Thoracic aorta (tissue), 2 donors: ENCODE measurements around the gene FBXW4. TPM values are rescaled to one million over a fixed set of nuclear protein-coding genes. Genes with fewer than 3 reads are reported as not detected.

ENCODE experiments used
- ATAC-seq: fragments of 150-250 bp; one replicate; pipeline ENCODE4 v1.8.0; 2017; ENCODE audit warnings: low read depth; ENCODE audit not compliant: insufficient number of reproducible peaks, low FRiP score
- DNase-seq: peaks from one replicate; pipeline ENCODE4 v3.0.0-alpha.2; 2020; ENCODE audit warnings: low spot score
- H3K27ac ChIP-seq, 2 donors: fragments of 200-600 bp; sonication (generic); 1 replicate in 1 of 2; 2 replicates in 1 of 2; pipeline ENCODE4 v1.5.1; 2016; ENCODE audit warnings: mild to moderate bottlenecking in 2 of 2, moderate library complexity in 2 of 2
- H3K27me3 ChIP-seq: fragments of 200-600 bp; sonication (generic); replicated peaks from 2 replicates; pipeline ENCODE4 v1.6.0; 2016; ENCODE audit warnings: mild to moderate bottlenecking; ENCODE audit not compliant: insufficient read depth
- H3K36me3 ChIP-seq: fragments of 200-600 bp; sonication (generic); one replicate; pipeline ENCODE4 v1.5.1; 2016
- H3K4me1 ChIP-seq, 2 donors: fragments of 200-600 bp; sonication (generic); 1 replicate in 1 of 2; 2 replicates in 1 of 2; pipeline versions ENCODE4 v1.5.1 to v1.6.0; 2016; ENCODE audit warnings: low read depth in 2 of 2, mild to moderate bottlenecking in 1 of 2; ENCODE audit not compliant: control insufficient read depth in 1 of 2
- H3K4me3 ChIP-seq: fragments of 200-600 bp; sonication (generic); 2 replicates; pipeline ENCODE4 v1.5.1; 2016; ENCODE audit warnings: mild to moderate bottlenecking
- H3K9me3 ChIP-seq: fragments of 200-600 bp; sonication (generic); 2 replicates; pipeline ENCODE4 v1.5.1; 2016
- CTCF ChIP-seq: fragments of 200-600 bp; sonication (generic); IDR thresholded peaks from one replicate; pipeline ENCODE4 v1.5.1; 2019; ENCODE audit warnings: antibody characterized with exemption
- total RNA-seq, 2 donors: library from RNA; depleted of rRNA; stranded (reverse); fragments of >200 nt; gene quantifications; one replicate each; pipeline versions ENCODE4 v1.1.0 to v1.2.3, GENCODE V29; 2016

FBXW4 gene
- total RNA-seq, 2 donors from 2014 or later = 64.3 to 88.5 TPM

GRCh38 chr10:101690461-101690860 lies 4.5 kb downstream of the FBXW4 start:
- DNase-seq (no peak), ATAC-seq (no peak)
- Histone ChIP-seq H3K36me3 (no peaks in the 10 kb centered on the region), H3K27ac (no peak overlapping the region), H3K9me3 (no peaks in the 10 kb centered on the region), H3K4me3 (no peak overlapping the region), H3K4me1 (peaks cover 28 to 59% of the 10 kb centered on the region in 2 donors), H3K27me3 (no peaks in the 10 kb centered on the region)
- TF ChIP-seq CTCF = no peak

GRCh38 chr10:101687071-101687658 lies 7.8 kb downstream of the FBXW4 start:
- no peaks in the 10 kb centered on the region for H3K36me3 ChIP-seq
- TF ChIP-seq CTCF = no peak
- DNase-seq (no peak), ATAC-seq (no peak)
- no peaks in the 10 kb centered on the region for H3K27me3 ChIP-seq
- H3K9me3 ChIP-seq = no peaks in the 10 kb centered on the region
- H3K27ac ChIP-seq = no peak overlapping the region
- H3K4me1 ChIP-seq = peaks cover 23 to 55% of the 10 kb centered on the region in 2 donors
- H3K4me3 ChIP-seq = no peak overlapping the region

- DNase-seq (no peak), ATAC-seq (no peak)
- no peaks in the 10 kb centered on the region for H3K36me3 ChIP-seq
- no peaks in the 10 kb centered on the region for H3K27me3 ChIP-seq
- no peak overlapping the region for H3K27ac ChIP-seq
- H3K4me1 ChIP-seq = peaks cover 23 to 52% of the 10 kb centered on the region in 2 donors
- H3K4me3 ChIP-seq = no peak overlapping the region
- TF ChIP-seq CTCF = no peak
- no peaks in the 10 kb centered on the region for H3K9me3 ChIP-seq
Observed at GRCh38 chr10:101686133-101686925, 8.6 kb downstream of the FBXW4 start.

GRCh38 chr10:101684782-101685181 lies 10.2 kb downstream of the FBXW4 start:
- Histone ChIP-seq H3K27me3 (no peaks in the 10 kb centered on the region), H3K4me1 (peaks cover 21 to 41% of the 10 kb centered on the region in 2 donors), H3K27ac (no peak overlapping the region), H3K4me3 (no peak overlapping the region), H3K36me3 (no peaks in the 10 kb centered on the region), H3K9me3 (no peaks in the 10 kb centered on the region)
- no peak for TF ChIP-seq CTCF
- no peak for DNase-seq
- no peak for ATAC-seq

GRCh38 chr10:101683276-101683675 lies 11.7 kb downstream of the FBXW4 start:
- Histone ChIP-seq H3K9me3 (no peaks in the 10 kb centered on the region), H3K4me3 (no peak overlapping the region), H3K27ac (no peak overlapping the region), H3K4me1 (peaks cover 21 to 35% of the 10 kb centered on the region in 2 donors), H3K36me3 (no peaks in the 10 kb centered on the region), H3K27me3 (no peaks in the 10 kb centered on the region)
- TF ChIP-seq CTCF = no peak
- DNase-seq = no peak
- no peak for ATAC-seq
